ENCODE results near the gene VRK2. TPM values are rescaled to one million over a fixed set of nuclear protein-coding genes. Genes with fewer than 3 reads are reported as not detected.

Gene VRK2
- total RNA-seq, 2 donors from 2014 or later: 20.5 to 27.2 TPM

- no peak for TF ChIP-seq CTCF (IDR thresholded peaks at IDR 0.05)
- Histone ChIP-seq H3K36me3 (no peaks in the 10 kb centered on the region), H3K27me3 (no peaks in the 10 kb centered on the region), H3K4me3 (no peak overlapping the region), H3K27ac (no peak overlapping the region), H3K9me3 (no peaks in the 10 kb centered on the region), H3K9ac (ENCODE audit: low read depth in 2 of 2, low read length in 2 of 2) (no peak overlapping the region), H3K4me1 (no peaks in the 10 kb centered on the region)
- no peak for DNase-seq
- intact Hi-C loops (cut with DNase I): no loop called here
These were observed 17.0 kb downstream of the VRK2 start for GRCh38 chr2:58063641-58064040.

GRCh38 chr2:58064086-58064485 lies 17.5 kb downstream of the VRK2 start:
- no peak for DNase-seq
- H3K27ac ChIP-seq: no peak overlapping the region
- intact Hi-C loops (cut with DNase I): no loop called here
- H3K9ac ChIP-seq (ENCODE audit: low read depth in 2 of 2, low read length in 2 of 2): no peak overlapping the region
- H3K27me3 ChIP-seq: no peaks in the 10 kb centered on the region
- no peaks in the 10 kb centered on the region for H3K4me1 ChIP-seq
- H3K4me3 ChIP-seq: no peak overlapping the region
- TF ChIP-seq CTCF (IDR thresholded peaks at IDR 0.05): no peak
- H3K36me3 ChIP-seq: no peaks in the 10 kb centered on the region
- no peaks in the 10 kb centered on the region for H3K9me3 ChIP-seq

GRCh38 chr2:58065248-58065647 lies 18.6 kb downstream of the VRK2 start:
- no peaks in the 10 kb centered on the region for H3K27me3 ChIP-seq
- H3K9ac ChIP-seq (ENCODE audit: low read depth in 2 of 2, low read length in 2 of 2): no peak overlapping the region
- no peak for TF ChIP-seq CTCF (IDR thresholded peaks at IDR 0.05)
- H3K36me3 ChIP-seq: no peaks in the 10 kb centered on the region
- H3K9me3 ChIP-seq: no peaks in the 10 kb centered on the region
- H3K27ac ChIP-seq: no peak overlapping the region
- no peaks in the 10 kb centered on the region for H3K4me1 ChIP-seq
- intact Hi-C loops (cut with DNase I): no loop called here
- DNase-seq: no peak
- no peak overlapping the region for H3K4me3 ChIP-seq

GRCh38 chr2:58067001-58067400 lies 20.4 kb downstream of the VRK2 start:
- intact Hi-C loops (cut with DNase I): no loop called here
- H3K9me3 ChIP-seq: no peaks in the 10 kb centered on the region
- no peaks in the 10 kb centered on the region for H3K27me3 ChIP-seq
- no peak overlapping the region for H3K9ac ChIP-seq (ENCODE audit: low read depth in 2 of 2, low read length in 2 of 2)
- H3K4me3 ChIP-seq: no peak overlapping the region
- no peaks in the 10 kb centered on the region for H3K4me1 ChIP-seq
- no peaks in the 10 kb centered on the region for H3K36me3 ChIP-seq
- TF ChIP-seq CTCF (IDR thresholded peaks at IDR 0.05): no peak
- H3K27ac ChIP-seq: no peak overlapping the region
- DNase-seq: no peak

GRCh38 chr2:58070765-58071164 lies 24.2 kb downstream of the VRK2 start:
- Histone ChIP-seq H3K27me3 (no peaks in the 10 kb centered on the region), H3K36me3 (no peaks in the 10 kb centered on the region), H3K27ac (no peak overlapping the region), H3K4me1 (no peaks in the 10 kb centered on the region), H3K4me3 (no peak overlapping the region), H3K9ac (ENCODE audit: low read depth in 2 of 2, low read length in 2 of 2) (no peak overlapping the region), H3K9me3 (no peaks in the 10 kb centered on the region)
- DNase-seq: no peak
- TF ChIP-seq CTCF (IDR thresholded peaks at IDR 0.05): no peak
- intact Hi-C loops (cut with DNase I): no loop called here

GRCh38 chr2:58072102-58072501 lies 25.5 kb downstream of the VRK2 start:
- H3K9me3 ChIP-seq: no peaks in the 10 kb centered on the region
- no peak overlapping the region for H3K9ac ChIP-seq (ENCODE audit: low read depth in 2 of 2, low read length in 2 of 2)
- H3K27me3 ChIP-seq: no peaks in the 10 kb centered on the region
- H3K4me1 ChIP-seq: no peaks in the 10 kb centered on the region
- no peaks in the 10 kb centered on the region for H3K36me3 ChIP-seq
- H3K27ac ChIP-seq: no peak overlapping the region
- TF ChIP-seq CTCF (IDR thresholded peaks at IDR 0.05): no peak
- intact Hi-C loops (cut with DNase I): no loop called here
- DNase-seq: no peak
- H3K4me3 ChIP-seq: no peak overlapping the region

Data from colonic mucosa (tissue), 4 donors.